ENCODE results near the gene EYA4.
"Not testable (repeated sequence)": the region's sequence is repeated elsewhere in the genome, so short reads cannot be mapped to it uniquely, and the experiment has no call there.

EYA4 gene

GRCh38 chr6:133551436-133551835 lies 310.3 kb downstream of the EYA4 start:
- intact Hi-C loops (cut with DNase I) = no loop called here
- no peak for DNase-seq

- intact Hi-C loops (cut with DNase I) = no loop called here
- DNase-seq = peak in 1 of 10 donors; percentile 63
Observed at GRCh38 chr6:133551847-133552341, 310.7 kb downstream of the EYA4 start.

DNA sequence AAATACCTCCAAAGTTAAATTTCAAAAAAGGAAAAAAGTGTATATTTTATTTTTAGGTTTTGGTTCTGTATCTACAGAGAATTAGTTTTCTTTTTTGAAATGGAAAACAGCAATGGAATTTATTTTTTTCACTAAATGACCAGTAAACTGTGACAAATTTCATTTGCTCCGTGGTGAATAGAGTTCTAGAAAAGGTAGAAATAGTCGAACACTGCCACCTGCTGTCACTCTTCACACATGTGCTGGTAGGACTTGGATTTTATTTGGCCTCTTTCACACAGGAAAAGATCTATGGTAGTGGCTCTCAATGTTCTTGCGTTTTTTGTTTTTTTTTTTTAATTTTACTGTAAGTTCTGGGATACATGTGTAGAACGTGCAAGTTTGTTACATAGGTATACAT lies 312.5 kb downstream of the EYA4 start:
- intact Hi-C loops (cut with DNase I) = loop anchor here (1.0 kb wide), 1 partner anchor 723 kb away; no protein-coding TSS in a partner anchor
- peak in 4 of 10 donors; percentile 17 to 30 (median 26) for DNase-seq

- DNase-seq; intact Hi-C loops (cut with DNase I): not testable (repeated sequence)
Observed at GRCh38 chr6:133554121-133554520, 313.0 kb downstream of the EYA4 start.

- intact Hi-C loops (cut with DNase I) = no loop called here
Observed at GRCh38 chr6:133555685-133556084, 314.5 kb downstream of the EYA4 start.

GRCh38 chr6:133559926-133560325 lies 318.8 kb downstream of the EYA4 start:
- no peak for DNase-seq
- intact Hi-C loops (cut with DNase I) = no loop called here

More at GRCh38 chr6:133555685-133556084, 314.5 kb downstream of the EYA4 start:
- no peak for DNase-seq

GRCh38 chr6:133567636-133568035 lies 326.5 kb downstream of the EYA4 start:
- intact Hi-C loops (cut with DNase I) = no loop called here
- DNase-seq = no peak

DNA sequence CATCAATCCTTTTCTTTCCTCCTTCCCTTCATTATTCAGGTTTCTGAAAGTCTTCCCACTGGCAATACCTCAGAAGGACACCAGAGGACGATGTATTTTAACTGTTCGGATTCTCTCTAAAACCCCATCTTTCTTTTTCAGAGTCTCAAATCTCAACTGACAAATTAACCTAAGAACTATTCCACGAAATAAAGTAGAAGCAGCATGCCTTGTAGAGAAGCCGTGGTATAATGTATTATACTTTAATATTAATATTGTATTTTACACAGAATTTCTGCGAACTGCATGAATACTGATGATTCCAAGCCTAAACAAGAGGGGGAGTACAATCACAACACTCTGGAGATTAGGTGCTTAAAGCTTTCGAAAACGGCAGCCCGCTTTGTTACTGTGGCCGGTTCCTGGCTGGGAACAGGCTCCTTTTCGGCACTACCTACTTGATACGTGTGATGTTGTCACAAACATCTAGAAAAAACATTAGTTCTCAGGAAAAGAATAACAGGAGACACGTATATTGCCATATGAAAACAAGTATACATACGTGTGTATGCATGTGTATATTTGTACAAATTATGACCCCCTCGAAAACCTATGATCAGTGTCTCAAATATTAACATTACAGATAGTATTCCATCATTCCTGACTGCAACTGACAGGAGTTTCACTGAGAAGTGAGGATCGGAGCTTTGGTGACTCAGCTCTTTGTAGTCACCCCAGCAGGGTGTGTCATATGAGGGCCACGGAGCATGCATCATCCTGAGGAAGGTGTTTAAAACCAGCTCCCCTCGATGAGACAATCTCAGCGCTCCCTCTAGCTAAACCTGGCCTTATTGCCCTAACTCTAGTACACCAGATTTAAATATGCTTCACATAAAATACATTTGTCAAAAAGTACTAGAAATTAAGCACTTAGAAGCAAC lies 328.1 kb downstream of the EYA4 start:
- intact Hi-C loops (cut with DNase I) = loop anchor here (1.0 kb wide), 2 partner anchors 347 to 528 kb away; no protein-coding TSS in a partner anchor
- DNase-seq = peak in 1 of 10 donors; percentile 73

- intact Hi-C loops (cut with DNase I) = no loop called here
- DNase-seq = no peak
Observed at GRCh38 chr6:133571681-133572080, 330.5 kb downstream of the EYA4 start.

DNA sequence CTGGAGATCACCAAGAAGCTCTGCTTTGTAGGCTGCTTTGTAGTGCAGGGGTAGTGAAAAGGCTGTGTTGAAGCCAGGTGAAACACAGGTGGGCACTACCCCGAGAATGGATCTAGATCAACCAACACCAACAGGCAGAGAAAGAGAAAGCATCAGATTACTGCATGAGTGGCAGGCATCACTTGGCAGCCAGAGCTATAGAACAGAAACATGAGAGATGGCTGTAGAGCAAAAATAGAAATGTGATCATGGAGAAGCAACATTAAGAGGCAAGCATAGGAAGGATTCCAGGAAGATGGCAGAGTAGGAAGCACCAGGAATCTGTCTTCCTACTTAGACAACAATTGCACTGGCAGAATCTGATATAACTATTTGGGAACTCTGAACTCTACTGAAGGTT lies 336.7 kb downstream of the EYA4 start:
- intact Hi-C loops (cut with DNase I) = no loop called here
- no peak for DNase-seq

All from posterior cingulate gyrus (tissue), 11 donors.